HG03354 (cell line): ENCODE measurements around the gene CNIH1.
A peak's percentile ranks its signal among the peaks of the same experiment; 100 is the strongest.
"Not testable (repeated sequence)": the region's sequence is repeated elsewhere in the genome, so short reads cannot be mapped to it uniquely, and the experiment has no call there.

Experiments
- ATAC-seq: cut with Tn5 transposase; IDR thresholded peaks from one replicate; pipeline ENCODE4 v1.9.1; 2021; ENCODE audit warnings: mild to moderate bottlenecking; ENCODE audit not compliant: unreplicated experiment, poor library complexity, severe bottlenecking

The CNIH1 gene

GRCh38 chr14:54440037-54440436 is 1.1 kb downstream of the CNIH1 start:
- ATAC-seq: no peak

DNA sequence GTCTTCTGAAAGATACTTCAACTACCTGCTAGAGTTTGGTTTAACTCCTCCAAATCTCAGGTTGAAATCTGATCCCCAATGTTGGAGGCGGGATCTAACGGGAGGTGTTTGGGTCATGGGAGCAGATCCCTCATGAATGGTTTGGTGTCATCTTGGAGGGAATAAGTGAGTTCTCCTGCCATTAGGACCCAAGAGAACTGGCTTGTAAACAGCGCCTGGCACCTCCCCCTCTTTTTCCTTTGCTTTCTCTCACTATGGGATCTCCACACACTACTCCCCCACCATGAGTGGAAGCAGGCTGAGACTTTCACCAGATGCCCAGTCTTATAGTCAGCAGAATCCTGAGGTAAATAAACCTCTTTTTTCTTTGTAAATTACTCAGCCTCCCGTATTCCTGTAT is 2.5 kb downstream of the CNIH1 start:
- no peak for ATAC-seq

GRCh38 chr14:54437954-54438353 is 3.2 kb downstream of the CNIH1 start:
- not testable (repeated sequence) for ATAC-seq

DNA sequence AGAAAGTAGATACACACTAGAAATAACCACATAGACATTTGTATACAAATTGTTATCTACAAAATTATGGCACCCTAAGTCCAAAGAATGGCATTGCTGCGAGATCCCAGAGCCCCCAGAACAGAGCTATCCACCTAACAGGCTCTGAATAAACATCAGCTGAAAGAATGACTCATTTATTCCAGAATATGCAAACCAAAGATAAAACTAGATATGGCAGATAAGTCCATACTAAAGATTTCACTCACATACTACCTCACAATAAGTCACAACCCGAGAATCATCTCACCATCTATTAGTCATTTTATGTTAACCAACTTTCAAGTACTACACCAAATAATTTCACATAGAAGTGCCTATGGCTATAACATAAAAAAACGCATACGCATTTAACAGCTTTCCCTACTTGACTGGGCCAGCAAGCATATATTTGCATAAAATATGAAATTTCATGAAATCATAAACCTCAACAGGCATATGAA is 5.6 kb downstream of the CNIH1 start:
- ATAC-seq: peak; percentile 85

- ATAC-seq: no peak
Measured at GRCh38 chr14:54428527-54428926, 12.6 kb downstream of the CNIH1 start.

GRCh38 chr14:54427871-54428270 is 13.3 kb downstream of the CNIH1 start:
- no peak for ATAC-seq

- no peak for ATAC-seq
Measured at GRCh38 chr14:54425537-54426274, 15.5 kb downstream of the CNIH1 start.

- no peak for ATAC-seq
Measured at GRCh38 chr14:54425068-54425467, 16.1 kb downstream of the CNIH1 start.

GRCh38 chr14:54424479-54424901 is 16.7 kb downstream of the CNIH1 start:
- ATAC-seq: no peak

- ATAC-seq: no peak
Measured at GRCh38 chr14:54423991-54424390, 17.2 kb downstream of the CNIH1 start.

- peak; percentile 67 for ATAC-seq
Measured at GRCh38 chr14:54420478-54421142, 20.6 kb downstream of the CNIH1 start.

GRCh38 chr14:54411371-54411770 is 29.8 kb downstream of the CNIH1 start:
- no peak for ATAC-seq

GRCh38 chr14:54410215-54410614 is 31.0 kb downstream of the CNIH1 start:
- no peak for ATAC-seq

GRCh38 chr14:54403401-54404005 is 37.7 kb downstream of the CNIH1 start:
- not testable (repeated sequence) for ATAC-seq

GRCh38 chr14:54399560-54399959 is 41.6 kb downstream of the CNIH1 start:
- no peak for ATAC-seq

- peak; percentile 98 for ATAC-seq
Measured at GRCh38 chr14:54396493-54397335, 44.5 kb downstream of the CNIH1 start, which contains the start of gene CDKN3. Gene CDKN3, plus strand, starts transcription at chr14:54397007. Its CDS starts 62 bp downstream, at chr14:54397069.

GRCh38 chr14:54396183-54396492 is 45.0 kb downstream of the CNIH1 start:
- ATAC-seq: no peak

GRCh38 chr14:54395716-54396115 is 45.5 kb downstream of the CNIH1 start:
- ATAC-seq: no peak

DNA sequence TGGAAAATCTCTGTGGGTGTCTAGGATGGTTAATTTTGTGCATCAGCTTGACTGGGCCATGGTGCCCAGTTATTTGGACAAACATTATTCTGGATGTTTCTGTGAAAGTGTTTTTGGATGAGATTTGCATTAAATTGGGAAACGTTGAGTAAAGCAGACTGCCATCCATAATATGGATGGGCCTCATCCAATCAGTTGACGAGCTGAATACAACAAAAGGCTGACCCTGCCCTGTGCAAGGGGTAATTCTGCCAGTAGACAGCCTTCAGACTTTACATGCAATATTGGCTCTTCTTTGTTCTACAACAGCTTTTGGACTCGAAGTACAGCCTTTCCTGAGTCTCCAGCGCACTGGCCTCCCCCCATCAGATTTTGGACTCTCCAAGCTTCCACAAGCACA is 45.9 kb downstream of the CNIH1 start:
- no peak for ATAC-seq

DNA sequence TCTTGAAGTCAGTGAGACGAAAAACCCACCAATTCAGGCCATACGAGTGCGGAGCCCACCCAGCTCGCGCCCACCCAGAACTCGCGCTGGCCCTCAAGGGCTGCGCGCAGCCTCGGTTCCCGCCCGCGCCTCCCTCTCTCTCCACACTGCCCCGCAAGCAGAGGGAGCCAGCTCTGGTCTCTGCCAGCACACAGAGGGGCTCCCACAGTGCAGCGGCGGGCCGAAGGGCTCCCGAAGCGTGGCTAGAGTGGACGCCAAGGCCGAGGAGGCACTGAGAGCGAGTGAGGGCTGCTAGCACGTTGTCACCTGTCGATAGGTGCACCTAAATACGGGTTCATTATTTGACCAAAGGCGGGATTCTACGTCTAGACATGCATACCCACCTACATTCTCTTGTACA is 46.6 kb downstream of the CNIH1 start:
- no peak for ATAC-seq
